Motor neuron (in vitro differentiated cells): ENCODE measurements around the gene CTNNA3. TPM values are rescaled to one million over a fixed set of nuclear protein-coding genes. Genes with fewer than 3 reads are reported as not detected.
A peak's percentile ranks its signal among the peaks of the same experiment; 100 is the strongest.

Source experiments
- ATAC-seq, 8 experiments: fragments of 200-7000 bp; cut with Tn5 transposase; replicated peaks in 6 of 8; 2 replicates each; pipeline ENCODE4 v1.8.0; 2021; ENCODE audit warnings: mild to moderate bottlenecking in 8 of 8, moderate library complexity in 8 of 8
- H3K27ac ChIP-seq, 2 donors: fragments of 250-450 bp; sonication (Bioruptor Pico); 2 replicates each; pipeline ENCODE4 v1.9.0; 2021; ENCODE audit warnings: antibody characterized with exemption in 2 of 2, mild to moderate bottlenecking in 2 of 2, moderate library complexity in 1 of 2
- H3K4me1 ChIP-seq, 2 donors: fragments of 250-450 bp; sonication (Bioruptor Pico); replicated peaks in 1 of 2; 2 replicates each; pipeline ENCODE4 v1.6.1; 2021; ENCODE audit warnings: antibody characterized with exemption in 2 of 2, mild to moderate bottlenecking in 2 of 2, moderate library complexity in 1 of 2
- H3K4me3 ChIP-seq, 5 donors: fragments of 250-450 bp; sonication (Bioruptor Pico); 2 replicates each; pipeline ENCODE4 v1.9.0; 2021; ENCODE audit warnings: antibody characterized with exemption in 5 of 5, mild to moderate bottlenecking in 5 of 5, moderate library complexity in 4 of 5
- WGBS, 10 experiments: fragments of 450-650 bp; shearing (Covaris generic); methylation state at CpG; one replicate each; pipeline ENCODE4 v1.0.0; 2022; 5-methylcytosine and 5-hydroxymethylcytosine counted together
- in situ Hi-C, 9 experiments: fragments of 400-800 bp; cut with MboI; loops; one replicate each; pipeline ENCODE4 v1.15.0; 2021; ENCODE audit warnings: low sequenced_read_pairs in 9 of 9, low pct_unique_long_range_greater_than_20kb in 2 of 9; ENCODE audit not compliant: unreplicated experiment in 9 of 9
- total RNA-seq, 8 experiments: library from RNA; unstranded; fragments of 300-600 nt; gene quantifications; 2 replicates each; pipeline versions ENCODE4 v1.2.3 to v1.2.4, GENCODE V29; 2022

Gene CTNNA3
- total RNA-seq, 8 experiments from 2014 or later, result 0.05 to 4.6 (median 0.48) TPM

DNA sequence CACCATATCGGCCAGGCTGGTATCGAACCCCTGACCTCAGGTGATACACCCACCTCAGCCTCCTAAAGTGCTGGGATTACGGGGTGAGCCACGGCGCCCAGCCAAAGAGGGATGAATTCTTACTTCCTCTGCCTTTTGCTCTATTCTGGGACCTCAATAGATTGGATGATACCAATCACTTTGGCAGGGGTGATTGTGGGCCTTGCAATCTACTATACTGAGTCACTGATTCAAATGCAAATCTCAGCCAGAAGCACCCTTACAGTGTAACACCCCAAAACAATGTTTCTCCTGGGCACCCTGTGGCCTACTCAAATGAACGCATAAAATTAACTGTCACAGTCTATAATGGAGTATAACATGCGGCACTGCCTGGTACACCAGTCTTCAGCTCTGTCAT lies 1366.8 kb downstream of the CTNNA3 start:
- H3K4me1 ChIP-seq, result no peaks in the 10 kb centered on the region
- 60 to 100% (median 81%) methylated on average over 1 to 3 of the region's 7 CpGs; no CpG with 5 or more reads in 3 of the 10 experiments for whole genome bisulfite sequencing, 10 experiments
- no peak overlapping the region for H3K27ac ChIP-seq
- no peak overlapping the region for H3K4me3 ChIP-seq
- in situ Hi-C loops, result no loop called here
- ATAC-seq, result peak in 3 of 8 experiments; percentile 30 to 55 (median 36)

DNA sequence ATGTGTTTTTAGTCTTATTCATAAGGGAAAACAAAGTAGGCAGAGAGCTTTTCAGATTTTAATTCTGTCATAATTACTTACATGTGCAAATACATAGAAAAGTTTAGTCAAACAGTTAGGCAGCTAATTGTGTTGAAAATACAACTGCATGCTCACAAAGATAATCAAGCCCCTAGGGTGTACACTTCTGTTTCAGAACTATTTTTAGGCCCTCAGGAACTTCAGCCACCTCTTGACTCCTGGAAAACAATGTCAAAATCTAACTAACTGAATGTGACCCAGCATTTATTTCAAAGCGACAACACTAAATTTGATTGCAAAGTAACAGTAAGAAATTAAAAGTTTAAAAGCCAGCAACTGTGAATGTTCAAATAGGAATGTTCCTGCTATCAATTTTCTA lies 1369.1 kb downstream of the CTNNA3 start:
- Histone ChIP-seq H3K27ac (no peak overlapping the region), H3K4me1 (no peaks in the 10 kb centered on the region), H3K4me3 (no peak overlapping the region)
- in situ Hi-C loops, result no loop called here
- WGBS, 10 experiments, result 0 to 100% (median 83%) methylated on average over 1 of the region's 1 CpG; no CpG with 5 or more reads in 3 of the 10 experiments
- no peak for ATAC-seq

DNA sequence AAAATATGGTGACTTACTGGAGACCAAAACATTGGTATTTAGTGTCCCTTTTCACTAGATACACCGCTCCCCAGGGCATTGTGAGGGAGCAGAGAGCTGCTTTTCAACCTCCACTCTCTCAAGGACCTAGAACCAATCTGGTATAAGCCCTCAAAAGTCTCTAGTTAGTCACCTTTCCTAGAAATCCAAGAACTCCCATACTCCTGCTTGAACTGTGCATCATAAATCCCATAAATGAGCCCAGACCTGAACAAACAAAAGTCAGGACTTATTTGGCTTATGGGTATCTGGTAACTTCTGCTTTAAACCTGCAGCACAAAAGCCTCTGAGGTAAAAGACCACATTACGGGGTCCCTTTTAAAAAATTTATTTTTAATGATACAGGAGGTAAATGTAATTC lies 1373.2 kb downstream of the CTNNA3 start:
- in situ Hi-C loops, result no loop called here
- Histone ChIP-seq H3K4me3 (no peak overlapping the region), H3K27ac (no peak overlapping the region), H3K4me1 (no peaks in the 10 kb centered on the region)
- ATAC-seq, result no peak
- 7 to 100% (median 80%) methylated on average over 1 to 2 of the region's 2 CpGs; no CpG with 5 or more reads in 1 of the 10 experiments for WGBS, 10 experiments

DNA sequence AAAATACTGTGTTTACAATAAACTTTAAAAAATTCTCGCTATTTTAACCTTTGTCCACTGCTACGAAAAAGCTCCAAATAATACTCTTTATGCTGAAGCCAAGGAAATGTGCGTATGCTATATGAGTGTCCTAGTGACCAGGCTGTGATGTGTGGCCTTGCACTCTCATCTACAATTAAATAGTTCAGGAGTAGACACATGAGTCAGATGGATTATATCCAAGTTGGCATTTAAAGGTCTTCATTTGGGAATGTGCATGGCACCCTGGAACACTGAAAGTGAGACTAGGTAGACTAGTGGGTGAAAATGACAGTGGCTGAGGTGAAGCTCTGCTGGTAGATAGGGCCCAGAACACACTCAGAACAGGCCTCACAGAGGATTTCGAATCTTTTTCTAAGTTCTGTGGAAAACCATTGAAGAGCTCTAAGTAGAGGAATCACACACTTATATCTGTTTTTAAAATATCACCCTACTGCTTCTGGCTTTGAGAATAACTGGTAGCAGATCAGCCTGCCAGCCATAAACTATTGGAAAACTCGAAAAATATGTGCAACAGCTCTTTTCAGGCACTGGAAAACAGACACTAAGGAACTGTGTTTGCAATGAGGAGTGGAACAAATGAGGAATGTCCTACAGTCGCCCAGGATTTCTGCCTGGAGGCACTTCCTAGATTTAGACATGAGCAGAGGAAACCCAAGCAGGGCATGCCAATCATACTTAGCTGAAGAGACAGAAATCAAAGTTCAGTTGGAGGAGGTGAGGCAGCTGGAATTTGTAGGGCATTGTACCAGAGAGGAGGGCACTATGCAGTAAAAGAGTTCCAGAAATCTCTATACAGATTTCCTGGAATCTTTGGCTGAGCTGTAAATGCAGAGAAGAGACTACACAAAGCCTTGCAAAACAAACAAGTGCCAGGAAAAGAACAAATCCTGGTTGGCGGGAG lies 1374.0 kb downstream of the CTNNA3 start:
- WGBS, 10 experiments, result 2 to 90% (median 70%) methylated on average over 3 to 7 of the region's 7 CpGs; no CpG with 5 or more reads in 1 of the 10 experiments
- no peak overlapping the region for H3K27ac ChIP-seq

DNA sequence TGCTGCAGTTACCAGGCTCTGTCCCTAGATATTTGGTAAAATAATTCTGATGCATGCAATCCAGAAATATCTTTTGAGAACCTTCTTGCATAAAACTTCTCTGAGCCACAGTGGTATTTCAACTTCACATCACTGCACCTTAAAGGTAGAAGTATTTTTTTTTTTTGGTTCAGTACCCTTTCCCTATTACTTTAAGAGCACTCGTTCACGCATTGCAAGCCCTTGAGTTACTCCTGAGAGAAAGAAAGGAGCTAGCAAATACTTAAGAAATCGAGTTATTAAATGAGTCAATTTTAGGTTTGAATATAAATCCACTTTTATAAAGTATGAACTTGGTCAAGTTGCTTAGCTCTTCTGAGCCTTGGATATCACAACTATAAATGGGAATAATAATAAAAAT lies 1377.2 kb downstream of the CTNNA3 start:
- H3K27ac ChIP-seq, result no peak overlapping the region
- in situ Hi-C loops, result no loop called here
- H3K4me1 ChIP-seq, result no peaks in the 10 kb centered on the region
- 0 to 94% (median 84%) methylated on average over 1 to 3 of the region's 3 CpGs; no CpG with 5 or more reads in 2 of the 10 experiments for WGBS, 10 experiments
- ATAC-seq, result no peak
- H3K4me3 ChIP-seq, result no peak overlapping the region

More for the DNA sequence above, 1374.0 kb downstream of the CTNNA3 start:
- H3K4me3 ChIP-seq, result no peak overlapping the region
- in situ Hi-C loops, result no loop called here
- no peaks in the 10 kb centered on the region for H3K4me1 ChIP-seq
- ATAC-seq, result peak in 1 of 8 experiments; percentile 65

DNA sequence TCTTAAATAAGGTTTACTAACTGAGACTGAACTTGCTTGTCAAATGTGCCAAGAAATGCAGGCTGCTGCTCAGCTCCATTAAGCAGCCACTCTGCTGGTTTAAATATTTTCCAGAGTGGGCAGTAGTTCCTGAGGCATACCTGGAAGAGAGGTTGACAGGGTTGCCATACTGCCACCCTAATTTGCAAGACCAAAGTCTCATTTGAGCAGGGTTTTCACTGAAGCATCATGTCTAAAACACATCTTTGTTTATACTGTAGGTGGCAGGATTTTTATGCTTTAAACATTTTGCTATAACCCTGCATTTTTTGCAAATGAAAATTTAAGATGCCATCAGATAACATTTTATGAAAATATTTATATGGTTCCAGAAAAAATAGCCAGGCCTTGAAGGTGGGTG lies 1388.2 kb downstream of the CTNNA3 start:
- ATAC-seq, result no peak
- H3K27ac ChIP-seq, result no peak overlapping the region
- in situ Hi-C loops, result no loop called here
- H3K4me3 ChIP-seq, result no peak overlapping the region
- H3K4me1 ChIP-seq, result no peaks in the 10 kb centered on the region

DNA sequence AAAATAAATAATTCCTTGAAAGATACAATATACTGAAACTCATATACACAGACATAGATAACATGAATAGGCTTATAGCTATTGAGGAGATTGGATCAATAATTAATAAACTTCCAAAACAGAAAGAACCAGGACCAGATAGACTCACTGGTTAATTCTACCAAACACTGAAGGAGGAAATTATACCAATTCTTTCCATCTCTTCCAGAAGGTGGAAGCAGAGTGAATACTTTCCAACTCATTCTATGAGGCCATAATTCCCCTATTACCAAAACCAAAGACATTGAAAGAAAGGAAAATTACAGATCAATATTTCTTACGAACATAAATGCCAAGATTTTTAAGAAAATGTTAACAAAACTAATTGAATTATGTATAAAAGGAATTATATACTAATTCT lies 1394.9 kb downstream of the CTNNA3 start:
- in situ Hi-C loops, result no loop called here
- H3K27ac ChIP-seq, result no peak overlapping the region
- no peak overlapping the region for H3K4me3 ChIP-seq
- ATAC-seq, result no peak
- 0 to 75% (median 38%) methylated on average over 1 of the region's 1 CpG; no CpG with 5 or more reads in 2 of the 10 experiments for WGBS, 10 experiments
- no peaks in the 10 kb centered on the region for H3K4me1 ChIP-seq

DNA sequence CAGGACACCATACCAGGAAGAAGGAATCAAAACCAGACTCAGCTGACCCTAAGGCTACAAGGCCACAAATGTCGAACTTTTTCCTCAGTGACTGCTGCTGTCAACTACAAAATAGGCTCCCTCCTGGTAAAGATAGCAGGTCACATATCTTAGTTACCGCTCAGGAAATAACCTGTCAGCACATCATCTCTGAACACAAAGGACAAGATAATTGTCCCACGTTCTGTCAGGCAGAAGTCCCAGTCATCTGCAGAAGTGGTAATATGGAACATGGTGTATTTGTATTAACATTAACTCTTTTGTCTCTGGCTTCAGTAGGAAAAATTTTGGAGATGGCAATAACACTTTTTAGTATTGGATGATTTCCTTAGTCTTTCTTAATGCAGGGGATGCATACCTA lies 1400.4 kb downstream of the CTNNA3 start:
- no peak for ATAC-seq
- H3K4me1 ChIP-seq, result no peaks in the 10 kb centered on the region
- 0 to 89% (median 67%) methylated on average over 1 to 3 of the region's 3 CpGs; no CpG with 5 or more reads in 3 of the 10 experiments for WGBS, 10 experiments
- in situ Hi-C loops, result no loop called here
- H3K4me3 ChIP-seq, result no peak overlapping the region
- no peak overlapping the region for H3K27ac ChIP-seq

DNA sequence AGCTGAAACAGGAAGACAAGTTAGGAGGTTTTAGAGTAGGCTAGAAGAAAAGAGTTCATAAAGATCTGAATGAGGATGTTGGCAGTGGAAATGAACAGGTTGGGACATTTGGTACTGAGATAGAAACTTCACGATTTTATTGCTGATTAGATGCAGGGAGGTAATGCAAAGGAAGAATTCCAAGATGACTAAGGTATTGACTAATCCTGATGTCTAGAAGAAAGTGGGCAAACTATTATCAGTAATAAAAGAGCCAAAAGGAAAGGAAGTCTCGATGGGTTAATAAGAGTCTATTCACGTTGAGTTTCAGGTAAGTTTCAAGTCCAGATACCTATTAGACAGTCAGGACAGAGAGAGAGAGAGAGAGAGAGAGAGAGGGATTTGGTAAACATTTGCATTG lies 1401.5 kb downstream of the CTNNA3 start:
- no peak overlapping the region for H3K27ac ChIP-seq
- no peak overlapping the region for H3K4me3 ChIP-seq
- no peaks in the 10 kb centered on the region for H3K4me1 ChIP-seq
- no peak for ATAC-seq
- in situ Hi-C loops, result no loop called here
- WGBS, 10 experiments, result 0 to 98% (median 80%) methylated on average over 1 to 3 of the region's 3 CpGs; no CpG with 5 or more reads in 1 of the 10 experiments

DNA sequence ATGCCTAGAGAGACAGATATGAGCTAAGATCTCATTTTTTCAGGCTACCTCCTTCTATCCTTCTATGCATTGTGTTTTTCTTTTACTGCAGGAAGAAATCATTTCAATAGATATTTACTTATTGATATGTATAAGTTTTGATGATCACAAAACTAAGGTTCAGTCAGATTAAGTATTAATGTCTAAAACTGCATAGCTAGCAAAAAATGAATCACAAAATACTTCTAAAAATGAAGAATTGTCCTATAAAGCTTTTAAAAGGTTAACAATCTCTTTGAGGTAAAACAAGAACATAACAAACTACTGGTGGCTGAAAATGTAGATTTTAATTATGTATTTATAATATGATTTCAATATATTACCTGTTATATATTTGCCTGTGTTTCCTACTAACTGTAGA lies 1403.1 kb downstream of the CTNNA3 start:
- no peak for ATAC-seq
- H3K4me3 ChIP-seq, result no peak overlapping the region
- in situ Hi-C loops, result no loop called here

DNA sequence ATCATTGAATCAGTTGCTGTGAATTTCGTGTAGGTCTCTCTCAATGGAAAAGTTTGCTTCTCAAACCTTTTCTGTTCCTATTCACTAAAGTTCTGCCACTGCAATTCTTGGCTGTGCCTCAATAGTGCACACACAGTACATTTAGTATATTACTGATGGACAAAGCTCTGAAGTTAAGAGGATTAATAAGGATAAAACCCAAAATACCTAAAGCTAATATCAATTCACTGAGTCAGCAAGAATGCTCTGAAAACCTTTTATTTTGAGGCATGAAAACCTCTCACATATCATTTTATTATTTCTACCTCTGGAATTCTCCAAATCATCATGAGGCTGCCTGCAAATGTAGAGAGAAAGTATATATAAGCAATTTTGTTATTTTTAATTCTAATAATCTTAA lies 1403.5 kb downstream of the CTNNA3 start:
- no peak for ATAC-seq
- WGBS, 10 experiments, result 0 to 78% (median 56%) methylated on average over 1 of the region's 1 CpG; no CpG with 5 or more reads in 3 of the 10 experiments
- Histone ChIP-seq H3K27ac (no peak overlapping the region), H3K4me1 (no peaks in the 10 kb centered on the region), H3K4me3 (no peak overlapping the region)
- in situ Hi-C loops, result no loop called here

More for the DNA sequence above, 1403.1 kb downstream of the CTNNA3 start:
- Histone ChIP-seq H3K4me1 (no peaks in the 10 kb centered on the region), H3K27ac (no peak overlapping the region)

DNA sequence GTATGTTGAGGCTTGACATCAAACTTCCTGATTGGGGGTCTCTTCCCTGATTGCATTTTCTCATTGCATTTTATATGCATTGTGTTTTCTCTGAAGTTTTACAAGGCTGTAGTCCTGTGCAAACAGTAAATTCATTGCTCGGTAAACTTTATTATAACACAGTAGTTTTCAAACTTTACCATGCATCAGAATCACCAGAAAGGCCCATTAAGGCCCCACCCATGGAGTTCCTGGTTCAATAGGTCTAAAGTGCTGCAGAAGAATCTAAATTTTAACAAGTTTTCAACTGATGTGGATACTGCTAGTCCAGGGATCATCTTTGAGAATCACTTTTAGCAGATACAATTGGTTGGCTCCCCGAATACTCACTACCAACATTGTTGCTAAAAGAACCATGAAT lies 1404.9 kb downstream of the CTNNA3 start:
- Histone ChIP-seq H3K4me3 (no peak overlapping the region), H3K27ac (no peak overlapping the region), H3K4me1 (no peaks in the 10 kb centered on the region)
- in situ Hi-C loops, result no loop called here
- 0 to 80% (median 50%) methylated on average over 1 to 2 of the region's 2 CpGs; no CpG with 5 or more reads in 1 of the 10 experiments for WGBS, 10 experiments
- ATAC-seq, result no peak

DNA sequence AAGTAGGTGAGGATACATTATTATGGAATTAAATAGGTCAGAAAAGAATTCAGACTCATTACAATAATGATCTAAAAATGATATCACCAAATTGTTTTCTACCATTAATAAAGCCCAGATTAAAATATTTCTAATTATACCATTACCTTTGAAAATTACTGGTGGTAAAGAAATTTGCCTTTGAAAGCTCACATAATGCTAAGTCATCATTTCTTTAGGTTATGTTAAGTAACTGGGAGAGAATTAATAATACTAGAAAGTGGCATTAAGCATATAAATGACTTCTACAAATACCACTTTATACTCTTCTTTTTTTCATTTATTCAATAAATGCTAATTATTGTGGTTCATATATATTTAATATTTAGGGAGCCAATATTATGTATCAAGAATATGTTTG lies 1411.4 kb downstream of the CTNNA3 start:
- in situ Hi-C loops, result no loop called here
- Histone ChIP-seq H3K4me3 (no peak overlapping the region), H3K4me1 (no peaks in the 10 kb centered on the region), H3K27ac (no peak overlapping the region)
- no peak for ATAC-seq
